ENCODE results near the gene NFIX. TPM values are rescaled to one million over a fixed set of nuclear protein-coding genes. Genes with fewer than 3 reads are reported as not detected.
"Not testable (repeated sequence)": the region's sequence is repeated elsewhere in the genome, so short reads cannot be mapped to it uniquely, and the experiment has no call there.

The NFIX gene
- total and polyA plus RNA-seq, 2 donors from 2014 or later: 4.3 to 65.0 TPM

- H3K27ac ChIP-seq (ENCODE audit: low read depth in 2 of 2, low read length in 2 of 2): no peak overlapping the region
- intact Hi-C loops (cut with DNase I): loop anchor here (5.0 to 10.0 kb wide), 2 partner anchors 90 to 123 kb away; no protein-coding TSS in a partner anchor
- H3K27me3 ChIP-seq (ENCODE audit: control insufficient read depth, insufficient read depth, low read length): no peaks in the 10 kb centered on the region
- no peak overlapping the region for H3K4me3 ChIP-seq (ENCODE audit: low read length in 3 of 3)
- TF ChIP-seq CTCF (IDR thresholded peaks at IDR 0.05; ENCODE audit: borderline replicate concordance, extremely low read depth, insufficient read depth): no peak
- no peaks in the 10 kb centered on the region for H3K36me3 ChIP-seq (ENCODE audit: control insufficient read depth in 2 of 3, insufficient read depth in 3 of 3, low read length in 3 of 3)
- no peaks in the 10 kb centered on the region for H3K9me3 ChIP-seq (ENCODE audit: control insufficient read depth in 2 of 3, insufficient read depth in 1 of 3, low read length in 3 of 3)
- no peak for FAIRE-seq
- no peak for DNase-seq
- no peak overlapping the region for H3K9ac ChIP-seq (ENCODE audit: low read length in 3 of 3)
- H3K4me1 ChIP-seq (ENCODE audit: control insufficient read depth in 2 of 3, insufficient read depth in 2 of 3, low read depth in 1 of 3, low read length in 3 of 3): peaks cover 0 to 2% (median 0%) of the 10 kb centered on the region in 3 donors
Observed at GRCh38 chr19:12974301-12975220, 20.7 kb upstream of the NFIX start.

- no peak overlapping the region for H3K9ac ChIP-seq (ENCODE audit: low read length in 3 of 3)
- FAIRE-seq: no peak
- H3K27ac ChIP-seq (ENCODE audit: low read depth in 2 of 2, low read length in 2 of 2): no peak overlapping the region
- H3K4me3 ChIP-seq (ENCODE audit: low read length in 3 of 3): no peak overlapping the region
- H3K36me3 ChIP-seq (ENCODE audit: control insufficient read depth in 2 of 3, insufficient read depth in 3 of 3, low read length in 3 of 3): no peaks in the 10 kb centered on the region
- intact Hi-C loops (cut with DNase I): loop anchor here (5.0 to 10.0 kb wide), 2 partner anchors 90 to 122 kb away; no protein-coding TSS in a partner anchor
- no peak for DNase-seq
- no peaks in the 10 kb centered on the region for H3K9me3 ChIP-seq (ENCODE audit: control insufficient read depth in 2 of 3, insufficient read depth in 1 of 3, low read length in 3 of 3)
- TF ChIP-seq CTCF (IDR thresholded peaks at IDR 0.05; ENCODE audit: borderline replicate concordance, extremely low read depth, insufficient read depth): no peak
- H3K4me1 ChIP-seq (ENCODE audit: control insufficient read depth in 2 of 3, insufficient read depth in 2 of 3, low read depth in 1 of 3, low read length in 3 of 3): peaks cover 0 to 2% (median 0%) of the 10 kb centered on the region in 3 donors
- no peaks in the 10 kb centered on the region for H3K27me3 ChIP-seq (ENCODE audit: control insufficient read depth, insufficient read depth, low read length)
Observed at GRCh38 chr19:12975221-12975741, 20.0 kb upstream of the NFIX start.

DNA sequence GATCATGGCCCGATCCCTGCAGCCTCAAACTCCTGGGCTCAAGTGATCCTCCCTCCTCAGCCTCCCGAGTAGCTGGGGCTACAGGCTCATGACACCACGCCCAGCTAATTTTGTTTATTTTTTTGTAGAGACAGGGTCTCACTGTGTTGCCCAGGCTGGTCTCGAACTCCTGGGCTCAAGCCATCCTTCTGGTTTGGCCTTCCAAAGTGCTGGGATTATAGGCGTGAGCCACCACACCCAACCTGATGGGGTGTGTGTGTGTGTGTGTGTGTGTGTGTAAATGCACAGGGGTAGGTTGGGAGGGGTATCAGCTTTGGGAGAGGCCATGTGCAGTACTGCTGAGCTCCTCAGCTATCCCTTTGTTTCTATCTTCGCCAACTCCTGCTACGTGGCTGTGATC is 19.2 kb upstream of the NFIX start:
- H3K27ac ChIP-seq (ENCODE audit: low read depth in 2 of 2, low read length in 2 of 2); H3K4me3 ChIP-seq (ENCODE audit: low read length in 3 of 3); FAIRE-seq; H3K9ac ChIP-seq (ENCODE audit: low read length in 3 of 3); H3K27me3 ChIP-seq (ENCODE audit: control insufficient read depth, insufficient read depth, low read length); H3K4me1 ChIP-seq (ENCODE audit: control insufficient read depth in 2 of 3, insufficient read depth in 2 of 3, low read depth in 1 of 3, low read length in 3 of 3); H3K9me3 ChIP-seq (ENCODE audit: control insufficient read depth in 2 of 3, insufficient read depth in 1 of 3, low read length in 3 of 3); DNase-seq; H3K36me3 ChIP-seq (ENCODE audit: control insufficient read depth in 2 of 3, insufficient read depth in 3 of 3, low read length in 3 of 3): not testable (repeated sequence)
- intact Hi-C loops (cut with DNase I): loop anchor here (5.0 to 10.0 kb wide), 2 partner anchors 89 to 121 kb away; no protein-coding TSS in a partner anchor

DNA sequence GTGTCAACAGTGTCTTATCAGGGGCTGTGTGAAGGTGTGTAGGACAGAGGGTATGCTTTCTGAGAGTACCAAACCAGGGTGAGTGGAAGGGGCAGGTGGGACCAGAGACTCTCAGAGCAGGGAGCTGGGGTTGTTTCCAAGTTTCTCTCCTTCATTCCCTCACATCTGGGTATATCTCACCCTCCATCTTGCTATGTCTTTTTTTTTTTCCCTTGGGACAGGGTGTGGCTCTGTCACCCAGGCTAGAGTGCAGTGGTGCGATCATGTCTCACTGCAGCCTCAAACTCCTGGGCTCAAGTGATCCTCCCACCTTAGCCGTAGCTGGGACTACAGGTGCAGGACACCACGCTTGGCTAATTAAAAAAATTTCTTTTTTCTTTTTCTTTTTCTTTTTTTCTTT is 15.3 kb upstream of the NFIX start:
- H3K4me3 ChIP-seq (ENCODE audit: low read length in 3 of 3): no peak overlapping the region
- TF ChIP-seq CTCF (IDR thresholded peaks at IDR 0.05; ENCODE audit: borderline replicate concordance, extremely low read depth, insufficient read depth): no peak
- intact Hi-C loops (cut with DNase I): loop anchor here (5.0 to 10.0 kb wide), 2 partner anchors 85 to 117 kb away; no protein-coding TSS in a partner anchor
- FAIRE-seq: no peak
- H3K4me1 ChIP-seq (ENCODE audit: control insufficient read depth in 2 of 3, insufficient read depth in 2 of 3, low read depth in 1 of 3, low read length in 3 of 3): peaks cover 0 to 9% (median 4%) of the 10 kb centered on the region in 3 donors
- H3K9me3 ChIP-seq (ENCODE audit: control insufficient read depth in 2 of 3, insufficient read depth in 1 of 3, low read length in 3 of 3): no peaks in the 10 kb centered on the region
- no peak for DNase-seq
- no peak overlapping the region for H3K27ac ChIP-seq (ENCODE audit: low read depth in 2 of 2, low read length in 2 of 2)
- H3K36me3 ChIP-seq (ENCODE audit: control insufficient read depth in 2 of 3, insufficient read depth in 3 of 3, low read length in 3 of 3): no peaks in the 10 kb centered on the region
- peaks cover 7% of the 10 kb centered on the region for H3K27me3 ChIP-seq (ENCODE audit: control insufficient read depth, insufficient read depth, low read length)
- H3K9ac ChIP-seq (ENCODE audit: low read length in 3 of 3): no peak overlapping the region
